ENCODE results near the gene VWCE. TPM values are rescaled to one million over a fixed set of nuclear protein-coding genes. Genes with fewer than 3 reads are reported as not detected.
"Not testable (repeated sequence)": the region's sequence is repeated elsewhere in the genome, so short reads cannot be mapped to it uniquely, and the experiment has no call there.

The VWCE gene
- total RNA-seq, 1 experiment from 2014 or later = not detected

DNA sequence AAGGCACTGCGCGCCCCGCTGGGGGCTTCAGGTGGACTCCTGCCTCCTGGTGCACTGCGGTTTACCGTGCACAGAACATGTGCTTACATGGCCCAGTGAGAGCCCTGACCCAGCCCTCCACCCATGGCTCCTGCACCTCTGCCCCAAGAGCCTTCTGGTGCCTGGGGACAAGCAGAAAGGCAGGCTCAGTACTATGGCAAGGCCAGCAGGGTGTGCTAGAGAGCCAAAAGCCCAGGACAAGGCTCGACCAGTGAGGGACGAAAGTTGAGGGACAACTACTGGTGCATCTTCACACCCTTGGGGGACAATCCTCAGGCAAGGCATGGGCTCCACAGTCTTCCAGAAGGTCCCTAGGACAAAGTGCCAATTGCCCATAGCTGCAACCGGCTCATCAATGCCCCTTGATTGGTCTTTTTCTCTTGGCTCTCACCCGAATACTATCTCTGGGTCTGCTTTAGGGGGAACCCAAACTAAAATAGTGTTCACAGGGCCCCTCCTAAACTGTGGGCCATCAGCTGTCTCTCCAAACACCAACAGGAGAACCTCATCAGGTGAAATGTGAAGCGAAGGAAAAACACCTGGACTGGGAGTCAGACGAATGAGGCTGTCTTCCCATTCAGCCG, 40.6 kb downstream of the VWCE start:
- DNase-seq (ENCODE audit: low read depth) = peak; percentile 66

DNA sequence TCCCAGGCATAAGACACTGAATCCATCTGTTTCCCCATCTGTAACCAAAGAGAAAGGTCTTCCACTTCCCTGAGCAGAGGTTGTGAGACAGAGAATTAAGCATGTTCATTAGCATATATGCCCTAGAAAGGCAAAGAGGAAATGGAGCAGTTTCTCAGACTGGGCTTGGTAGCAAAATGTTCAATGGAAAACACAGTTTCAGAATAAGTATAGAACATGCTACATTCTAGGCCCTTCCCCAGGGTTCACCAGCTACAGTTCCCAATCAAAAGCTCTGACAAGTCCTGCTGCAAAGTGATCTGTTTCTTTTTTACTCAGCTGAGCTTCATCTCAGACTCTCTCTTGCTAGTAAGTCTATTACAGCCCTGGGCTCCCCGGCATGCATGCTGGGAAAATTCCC, 42.8 kb downstream of the VWCE start:
- DNase-seq (ENCODE audit: low read depth) = not testable (repeated sequence)

DNA sequence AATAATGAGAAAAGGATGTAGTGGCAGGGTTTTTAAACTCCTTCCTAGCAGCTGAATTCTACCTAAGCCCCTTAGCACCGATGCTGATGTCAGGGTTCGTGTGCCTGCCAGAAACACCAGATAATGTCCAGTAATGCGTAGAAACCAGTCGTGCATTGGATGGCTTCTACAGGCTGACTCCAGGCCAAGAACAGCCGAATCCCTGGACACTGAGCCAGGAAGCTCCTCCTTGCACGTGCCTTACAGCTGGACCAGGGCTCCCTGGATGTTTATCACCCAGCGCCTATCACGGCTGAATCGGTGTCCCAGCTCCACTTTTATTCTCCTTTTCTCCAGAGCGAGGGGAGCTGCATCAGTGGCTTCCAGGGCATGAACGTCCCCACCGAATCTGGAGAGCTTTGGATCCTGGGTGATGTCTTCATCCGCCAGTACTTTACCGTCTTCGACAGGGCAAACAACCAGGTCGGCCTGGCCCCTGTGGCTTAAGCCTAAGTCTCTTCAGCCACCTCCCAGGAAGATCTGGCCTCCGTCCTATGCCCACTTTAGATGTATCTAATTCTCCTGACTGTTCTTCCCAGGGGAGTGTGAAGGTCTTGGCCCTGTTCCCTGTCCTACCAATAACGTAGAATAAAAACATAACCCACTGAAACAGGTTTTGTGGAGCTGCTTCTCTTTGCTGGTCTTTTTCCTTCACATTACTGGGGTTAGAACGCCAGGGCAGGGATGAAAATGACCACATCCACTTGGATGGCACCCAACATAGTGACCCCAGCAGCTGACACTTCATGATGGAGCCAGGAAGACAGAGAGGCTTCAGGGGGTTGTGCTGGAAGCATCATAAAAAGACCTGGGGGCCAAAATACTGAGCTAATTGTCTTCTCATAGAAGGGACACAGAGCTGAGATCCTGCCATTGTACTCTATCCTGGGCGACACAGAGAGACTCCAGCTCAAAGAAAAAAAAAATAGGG, 44.0 kb downstream of the VWCE start:
- not testable (repeated sequence) for DNase-seq (ENCODE audit: low read depth)

DNA sequence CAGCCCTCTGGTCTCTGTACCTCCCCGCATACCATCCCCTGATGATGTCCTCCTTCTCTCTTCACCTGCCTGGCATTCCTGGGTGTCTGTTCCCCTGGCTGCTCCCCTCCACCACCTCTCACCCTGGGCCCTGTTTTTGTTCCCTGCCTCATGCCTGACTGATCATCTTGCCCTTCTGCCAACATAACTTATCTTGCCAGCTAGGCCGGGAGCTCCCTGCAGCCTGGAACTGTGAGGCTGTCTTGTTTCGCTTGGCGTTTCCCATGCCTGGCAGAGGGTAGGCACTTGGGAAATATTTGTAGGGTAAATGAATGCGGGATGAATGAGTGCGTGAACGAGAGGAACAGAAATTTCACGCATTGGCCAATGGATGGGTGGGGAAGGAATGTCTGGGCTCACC, 45.9 kb downstream of the VWCE start:
- DNase-seq (ENCODE audit: low read depth) = not testable (repeated sequence)

DNA sequence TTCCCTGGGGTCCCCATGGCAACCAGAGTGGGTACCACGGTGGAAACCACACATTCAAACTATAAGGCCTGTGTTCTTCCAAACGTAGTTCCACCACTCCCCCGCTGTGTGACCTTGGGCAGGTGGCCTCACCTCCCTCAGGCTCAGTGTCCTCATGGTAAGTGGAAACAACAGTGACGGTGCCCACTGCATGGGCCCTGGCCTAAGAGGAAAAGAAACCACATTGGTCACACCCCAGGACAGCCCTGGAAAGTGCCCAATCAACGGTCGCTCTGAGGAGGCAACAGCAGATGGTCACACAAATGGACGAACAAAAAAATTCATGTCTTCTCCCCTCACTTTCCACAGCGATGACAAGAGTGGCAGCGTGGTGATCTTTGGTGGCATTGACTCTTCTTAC, 47.0 kb downstream of the VWCE start:
- DNase-seq (ENCODE audit: low read depth) = not testable (repeated sequence)

DNA sequence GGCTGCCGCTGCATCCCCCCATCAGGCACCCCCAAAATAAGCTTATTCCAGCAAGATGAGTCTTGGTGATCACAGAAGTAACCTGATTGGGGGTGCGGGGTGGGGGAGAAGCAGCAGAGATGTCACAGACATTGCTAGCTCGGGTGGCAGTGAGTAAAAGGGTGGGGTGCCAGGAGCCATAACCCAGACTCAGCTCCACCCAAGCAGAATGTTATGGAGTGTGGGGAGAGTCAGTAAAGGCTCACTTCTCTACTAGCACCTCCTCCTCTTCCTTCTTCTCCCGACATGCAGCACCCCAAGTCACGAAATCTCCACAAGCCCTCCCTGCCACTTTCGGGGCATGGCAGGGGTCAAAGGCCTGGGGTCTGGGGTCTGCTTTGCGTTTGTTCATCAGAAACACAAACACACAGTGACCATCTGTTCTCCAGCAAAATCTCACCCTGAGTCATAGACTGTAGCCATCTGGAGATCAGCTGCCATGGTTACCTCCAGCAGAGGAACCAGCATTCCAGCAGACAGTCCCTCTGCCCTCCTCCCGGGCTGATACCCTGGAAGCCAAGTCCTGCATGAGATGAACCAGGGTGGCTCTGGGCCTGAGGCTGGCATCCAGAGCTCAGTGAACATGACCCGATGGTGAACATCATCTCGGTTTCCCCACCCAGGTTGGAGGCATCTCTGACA, 49.7 kb downstream of the VWCE start:
- not testable (repeated sequence) for DNase-seq (ENCODE audit: low read depth)

DNA sequence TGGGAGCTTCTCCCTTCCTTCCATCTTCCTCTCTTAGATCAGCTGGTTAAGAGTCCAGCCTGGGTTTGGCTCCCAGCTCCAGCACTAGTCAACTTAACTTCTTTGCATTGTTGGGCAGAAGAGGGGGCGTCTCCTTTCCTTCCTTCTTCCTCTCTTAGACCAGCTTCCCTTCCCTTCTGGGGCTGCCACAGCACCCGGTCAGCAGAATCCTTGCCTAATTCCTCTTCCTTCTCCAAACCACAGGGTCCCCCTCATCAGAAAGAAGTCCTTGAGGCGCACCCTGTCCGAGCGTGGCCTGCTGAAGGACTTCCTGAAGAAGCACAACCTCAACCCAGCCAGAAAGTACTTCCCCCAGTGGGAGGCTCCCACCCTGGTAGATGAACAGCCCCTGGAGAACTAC, 53.6 kb downstream of the VWCE start:
- DNase-seq (ENCODE audit: low read depth) = not testable (repeated sequence)

DNA sequence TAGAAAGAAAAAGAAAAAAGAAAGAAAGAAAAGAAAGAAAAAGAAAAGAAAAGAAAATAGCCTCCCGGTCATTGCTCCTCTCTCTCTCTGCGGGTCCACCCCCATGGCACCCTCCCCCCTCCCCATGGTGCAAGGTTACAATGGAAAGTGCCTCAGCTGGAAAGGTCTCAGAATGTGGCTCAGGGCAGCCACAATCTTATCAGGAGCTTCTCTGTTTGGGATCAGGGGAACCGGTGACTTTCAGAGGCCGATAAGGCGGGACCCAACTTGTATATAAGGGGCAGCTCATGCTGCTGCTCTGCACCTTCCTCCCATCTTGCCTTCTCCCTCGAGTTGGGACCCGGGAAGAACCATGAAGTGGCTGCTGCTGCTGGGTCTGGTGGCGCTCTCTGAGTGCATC, 54.2 kb downstream of the VWCE start, which contains the start of gene PGA5:
PGA5 (plus strand) TSS at position 301 of the 400 bp plus-strand sequence; CDS start at position 353, 52 bp downstream.
- not testable (repeated sequence) for DNase-seq (ENCODE audit: low read depth)

DNA sequence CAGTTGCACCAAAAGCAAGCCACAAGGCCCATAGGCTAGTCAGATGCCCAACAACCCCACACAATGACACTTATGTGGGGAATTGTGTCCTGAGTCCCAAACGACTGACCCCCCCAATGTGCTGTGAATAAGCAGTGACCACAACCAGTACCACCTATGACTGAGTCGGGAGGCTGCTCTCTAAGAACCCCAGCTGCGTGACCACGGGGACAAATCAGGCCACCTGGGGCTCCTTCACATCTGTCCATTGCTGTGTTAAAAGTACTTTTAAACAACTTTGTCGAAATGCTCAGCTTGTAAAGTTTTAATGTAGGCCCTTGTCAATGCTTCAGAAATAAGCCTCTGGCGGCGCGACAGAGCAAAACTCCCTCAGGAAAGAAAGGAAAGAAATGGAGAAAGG, 54.8 kb downstream of the VWCE start:
- DNase-seq (ENCODE audit: low read depth) = not testable (repeated sequence)

DNA sequence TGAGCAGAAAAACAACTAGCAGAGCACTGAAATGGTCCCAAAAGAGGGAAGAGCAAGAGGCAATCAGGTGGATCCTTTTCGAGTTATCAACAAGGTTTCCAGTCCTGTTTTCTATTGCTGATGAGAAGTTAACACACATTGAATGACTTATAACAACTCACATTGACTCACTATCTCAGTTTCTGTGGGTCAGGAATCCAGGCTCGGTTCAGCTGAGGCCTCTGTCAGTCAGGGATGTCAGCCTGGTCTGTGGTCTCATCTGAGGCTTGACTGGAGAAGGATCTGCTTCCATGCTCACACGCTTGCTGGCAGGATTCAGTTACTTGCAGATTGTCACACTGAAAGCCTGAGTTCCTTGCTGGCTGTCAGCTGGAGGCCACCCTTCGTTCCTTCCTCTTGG, 58.0 kb downstream of the VWCE start:
- DNase-seq (ENCODE audit: low read depth) = not testable (repeated sequence)

DNA sequence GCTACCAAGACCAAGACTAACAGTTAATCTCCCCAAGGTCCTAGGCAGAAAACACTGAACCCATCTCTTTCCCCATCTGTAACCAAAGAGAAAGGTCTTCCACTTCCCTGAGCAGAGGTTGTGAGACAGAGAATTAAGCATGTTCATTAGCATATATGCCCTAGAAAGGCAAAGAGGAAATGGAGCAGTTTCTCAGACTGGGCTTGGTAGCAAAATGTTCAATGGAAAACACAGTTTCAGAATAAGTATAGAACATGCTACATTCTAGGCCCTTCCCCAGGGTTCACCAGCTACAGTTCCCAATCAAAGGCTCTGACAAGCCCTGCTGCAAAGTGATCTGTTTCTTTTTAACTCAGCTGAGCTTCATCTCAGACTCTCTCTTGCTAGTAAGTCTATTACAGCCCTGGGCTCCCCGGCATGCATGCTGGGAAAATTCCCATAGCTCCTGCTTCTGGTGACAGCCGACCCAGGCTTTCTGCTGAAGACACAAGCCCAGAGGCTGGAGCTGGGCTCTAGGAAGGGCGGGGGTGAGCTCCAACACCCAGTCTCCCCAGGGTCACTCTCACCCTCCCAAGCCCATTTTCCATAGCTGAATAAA, 62.5 kb downstream of the VWCE start:
- not testable (repeated sequence) for DNase-seq (ENCODE audit: low read depth)

DNA sequence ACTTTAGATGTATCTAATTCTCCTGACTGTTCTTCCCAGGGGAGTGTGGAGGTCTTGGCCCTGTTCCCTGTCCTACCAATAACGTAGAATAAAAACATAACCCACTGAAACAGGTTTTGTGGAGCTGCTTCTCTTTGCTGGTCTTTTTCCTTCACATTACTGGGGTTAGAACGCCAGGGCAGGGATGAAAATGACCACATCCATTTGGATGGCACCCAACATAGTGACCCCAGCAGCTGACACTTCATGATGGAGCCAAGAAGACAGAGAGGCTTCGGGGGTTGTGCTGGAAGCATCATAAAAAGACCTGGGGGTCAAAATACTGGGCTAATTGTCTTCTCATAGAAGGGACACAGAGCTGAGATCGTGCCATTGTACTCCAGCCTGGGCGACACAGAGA, 63.5 kb downstream of the VWCE start:
- not testable (repeated sequence) for DNase-seq (ENCODE audit: low read depth)

DNA sequence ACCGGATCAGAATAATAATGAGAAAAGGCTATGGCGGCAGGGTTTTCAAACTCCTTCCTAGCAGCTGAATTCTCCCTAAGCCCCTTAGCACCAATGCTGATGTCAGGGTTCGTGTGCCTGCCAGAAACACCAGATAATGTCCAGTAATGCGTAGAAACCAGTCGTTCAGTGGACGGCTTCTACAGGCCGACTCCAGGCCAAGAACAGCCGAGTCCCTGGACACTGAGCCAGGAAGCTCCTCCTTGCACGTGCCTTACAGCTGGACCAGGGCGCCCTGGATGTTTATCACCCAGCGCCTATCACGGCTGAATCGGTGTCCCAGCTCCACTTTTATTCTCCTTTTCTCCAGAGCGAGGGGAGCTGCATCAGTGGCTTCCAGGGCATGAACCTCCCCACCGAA, 64.1 kb downstream of the VWCE start:
- DNase-seq (ENCODE audit: low read depth) = not testable (repeated sequence)

DNA sequence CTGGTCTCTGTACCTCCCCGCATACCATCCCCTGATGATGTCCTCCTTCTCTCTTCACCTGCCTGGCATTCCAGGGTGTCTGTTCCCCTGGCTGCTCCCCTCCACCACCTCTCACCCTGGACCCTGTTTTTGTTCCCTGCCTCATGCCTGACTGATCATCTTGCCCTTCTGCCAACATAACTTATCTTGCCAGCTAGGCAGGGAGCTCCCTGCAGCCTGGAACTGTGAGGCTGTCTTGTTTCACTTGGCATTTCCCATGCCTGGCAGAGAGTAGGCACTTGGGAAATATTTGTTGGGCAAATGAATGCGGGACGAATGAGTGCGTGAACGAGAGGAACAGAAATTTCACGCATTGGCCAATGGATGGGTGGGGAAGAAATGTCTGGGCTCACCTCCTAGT, 65.7 kb downstream of the VWCE start:
- not testable (repeated sequence) for DNase-seq (ENCODE audit: low read depth)

DNA sequence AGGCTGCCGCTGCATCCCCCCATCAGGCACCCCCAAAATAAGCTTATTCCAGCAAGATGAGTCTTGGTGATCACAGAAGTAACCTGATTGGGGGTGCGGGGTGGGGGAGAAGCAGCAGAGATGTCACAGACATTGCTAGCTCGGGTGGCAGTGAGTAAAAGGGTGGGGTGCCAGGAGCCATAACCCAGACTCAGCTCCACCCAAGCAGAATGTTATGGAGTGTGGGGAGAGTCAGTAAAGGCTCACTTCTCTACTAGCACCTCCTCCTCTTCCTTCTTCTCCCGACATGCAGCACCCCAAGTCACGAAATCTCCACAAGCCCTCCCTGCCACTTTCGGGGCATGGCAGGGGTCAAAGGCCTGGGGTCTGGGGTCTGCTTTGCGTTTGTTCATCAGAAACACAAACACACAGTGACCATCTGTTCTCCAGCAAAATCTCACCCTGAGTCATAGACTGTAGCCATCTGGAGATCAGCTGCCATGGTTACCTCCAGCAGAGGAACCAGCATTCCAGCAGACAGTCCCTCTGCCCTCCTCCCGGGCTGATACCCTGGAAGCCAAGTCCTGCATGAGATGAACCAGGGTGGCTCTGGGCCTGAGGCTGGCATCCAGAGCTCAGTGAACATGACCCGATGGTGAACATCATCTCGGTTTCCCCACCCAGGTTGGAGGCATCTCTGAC, 68.5 kb downstream of the VWCE start:
- not testable (repeated sequence) for DNase-seq (ENCODE audit: low read depth)

DNA sequence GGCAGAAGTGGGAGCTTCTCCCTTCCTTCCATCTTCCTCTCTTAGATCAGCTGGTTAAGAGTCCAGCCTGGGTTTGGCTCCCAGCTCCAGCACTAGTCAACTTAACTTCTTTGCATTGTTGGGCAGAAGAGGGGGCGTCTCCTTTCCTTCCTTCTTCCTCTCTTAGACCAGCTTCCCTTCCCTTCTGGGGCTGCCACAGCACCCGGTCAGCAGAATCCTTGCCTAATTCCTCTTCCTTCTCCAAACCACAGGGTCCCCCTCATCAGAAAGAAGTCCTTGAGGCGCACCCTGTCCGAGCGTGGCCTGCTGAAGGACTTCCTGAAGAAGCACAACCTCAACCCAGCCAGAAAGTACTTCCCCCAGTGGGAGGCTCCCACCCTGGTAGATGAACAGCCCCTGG, 72.4 kb downstream of the VWCE start:
- not testable (repeated sequence) for DNase-seq (ENCODE audit: low read depth)

DNA sequence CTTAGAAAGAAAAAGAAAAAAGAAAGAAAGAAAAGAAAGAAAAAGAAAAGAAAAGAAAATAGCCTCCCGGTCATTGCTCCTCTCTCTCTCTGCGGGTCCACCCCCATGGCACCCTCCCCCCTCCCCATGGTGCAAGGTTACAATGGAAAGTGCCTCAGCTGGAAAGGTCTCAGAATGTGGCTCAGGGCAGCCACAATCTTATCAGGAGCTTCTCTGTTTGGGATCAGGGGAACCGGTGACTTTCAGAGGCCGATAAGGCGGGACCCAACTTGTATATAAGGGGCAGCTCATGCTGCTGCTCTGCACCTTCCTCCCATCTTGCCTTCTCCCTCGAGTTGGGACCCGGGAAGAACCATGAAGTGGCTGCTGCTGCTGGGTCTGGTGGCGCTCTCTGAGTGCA, 73.1 kb downstream of the VWCE start, which contains the start of gene PGA4:
PGA4 (plus strand) TSS at position 301 of the 400 bp plus-strand sequence; CDS start at position 355, 54 bp downstream.
- not testable (repeated sequence) for DNase-seq (ENCODE audit: low read depth)

DNA sequence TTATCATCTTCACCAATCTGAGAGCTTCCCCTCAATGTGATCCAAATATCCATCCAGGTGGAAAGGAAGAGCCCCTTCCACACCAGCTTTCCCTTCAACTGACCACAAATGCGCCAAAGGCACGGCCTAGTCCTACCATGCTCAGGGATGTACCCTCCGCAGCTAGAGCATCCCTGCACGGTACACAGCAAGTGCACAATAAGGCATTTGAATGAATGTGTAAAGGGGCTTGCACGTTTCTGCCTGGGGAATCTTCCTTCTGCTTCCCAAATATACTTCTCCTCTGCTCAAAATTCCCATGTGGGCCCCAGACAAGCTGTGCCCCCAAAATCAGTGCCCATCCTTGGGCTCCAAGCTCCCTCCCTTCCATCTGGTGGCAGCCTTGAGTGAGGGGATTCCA, 76.1 kb downstream of the VWCE start:
- not testable (repeated sequence) for DNase-seq (ENCODE audit: low read depth)

DNA sequence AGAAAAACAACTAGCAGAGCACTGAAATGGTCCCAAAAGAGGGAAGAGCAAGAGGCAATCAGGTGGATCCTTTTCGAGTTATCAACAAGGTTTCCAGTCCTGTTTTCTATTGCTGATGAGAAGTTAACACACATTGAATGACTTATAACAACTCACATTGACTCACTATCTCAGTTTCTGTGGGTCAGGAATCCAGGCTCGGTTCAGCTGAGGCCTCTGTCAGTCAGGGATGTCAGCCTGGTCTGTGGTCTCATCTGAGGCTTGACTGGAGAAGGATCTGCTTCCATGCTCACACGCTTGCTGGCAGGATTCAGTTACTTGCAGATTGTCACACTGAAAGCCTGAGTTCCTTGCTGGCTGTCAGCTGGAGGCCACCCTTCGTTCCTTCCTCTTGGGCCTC, 76.8 kb downstream of the VWCE start:
- not testable (repeated sequence) for DNase-seq (ENCODE audit: low read depth)

DNA sequence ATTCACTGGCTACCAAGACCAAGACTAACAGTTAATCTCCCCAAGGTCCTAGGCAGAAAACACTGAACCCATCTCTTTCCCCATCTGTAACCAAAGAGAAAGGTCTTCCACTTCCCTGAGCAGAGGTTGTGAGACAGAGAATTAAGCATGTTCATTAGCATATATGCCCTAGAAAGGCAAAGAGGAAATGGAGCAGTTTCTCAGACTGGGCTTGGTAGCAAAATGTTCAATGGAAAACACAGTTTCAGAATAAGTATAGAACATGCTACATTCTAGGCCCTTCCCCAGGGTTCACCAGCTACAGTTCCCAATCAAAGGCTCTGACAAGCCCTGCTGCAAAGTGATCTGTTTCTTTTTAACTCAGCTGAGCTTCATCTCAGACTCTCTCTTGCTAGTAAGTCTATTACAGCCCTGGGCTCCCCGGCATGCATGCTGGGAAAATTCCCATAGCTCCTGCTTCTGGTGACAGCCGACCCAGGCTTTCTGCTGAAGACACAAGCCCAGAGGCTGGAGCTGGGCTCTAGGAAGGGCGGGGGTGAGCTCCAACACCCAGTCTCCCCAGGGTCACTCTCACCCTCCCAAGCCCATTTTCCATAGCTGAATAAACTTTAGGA, 81.3 kb downstream of the VWCE start:
- not testable (repeated sequence) for DNase-seq (ENCODE audit: low read depth)

Measured in Daoy (cell line).